Right lobe of liver (tissue), 6 donors: ENCODE data around the gene RAB3IP. TPM values are rescaled to one million over a fixed set of nuclear protein-coding genes. Genes with fewer than 3 reads are reported as not detected.

Source experiments
- ATAC-seq, 4 donors: fragments of 200-7000 bp; cut with Tn5 transposase; one replicate each; pipeline ENCODE4 v1.9.1; 2020; ENCODE audit warnings: mild to moderate bottlenecking in 4 of 4, moderate library complexity in 4 of 4
- DNase-seq, 3 donors: peaks; one replicate each; pipeline ENCODE4 v3.0.0-alpha.2; 2020
- H3K27ac ChIP-seq, 3 donors: fragments of 200-600 bp; one replicate each; pipeline ENCODE4 v1.8.0; 2022
- H3K27me3 ChIP-seq, 2 donors: fragments of 200-600 bp; one replicate each; pipeline ENCODE4 v1.8.0; 2022
- H3K36me3 ChIP-seq, 4 donors: fragments of 200-600 bp; sonication (generic) in 1 of 4; one replicate each; pipeline versions ENCODE4 v1.5.1 to v1.8.0; 2017 to 2022; ENCODE audit warnings: control low read depth in 1 of 4
- H3K4me1 ChIP-seq, 4 donors: fragments of 200-600 bp; sonication (generic) in 1 of 4; one replicate each; pipeline versions ENCODE4 v1.5.1 to v1.8.0; 2017 to 2022; ENCODE audit warnings: control low read depth in 1 of 4
- H3K4me3 ChIP-seq, 3 donors: fragments of 200-600 bp; one replicate each; pipeline ENCODE4 v1.8.0; 2022
- H3K9me3 ChIP-seq, 4 donors: fragments of 200-600 bp; sonication (generic) in 1 of 4; one replicate each; pipeline versions ENCODE4 v1.5.1 to v1.8.0; 2017 to 2022; ENCODE audit warnings: control low read depth in 1 of 4
- CTCF ChIP-seq, 4 donors: fragments of 200-600 bp in 3 of 4; fragments of 450-650 bp in 1 of 4; IDR thresholded peaks; one replicate each; pipeline versions ENCODE4 v1.5.1 to v1.8.0; 2016 to 2022; ENCODE audit warnings: antibody characterized with exemption in 4 of 4, mild to moderate bottlenecking in 2 of 4
- POLR2A ChIP-seq: fragments of 450-650 bp; IDR thresholded peaks from one replicate; pipeline ENCODE4 v1.6.1; 2017; ENCODE audit warnings: antibody characterized with exemption, mild to moderate bottlenecking
- WGBS: methylation state at CpG from one replicate; pipeline ENCODE4 v1.1.6; 2018; ENCODE audit warnings: low coverage, low lambda C conversion rate; ENCODE audit not compliant: insufficient coverage; ENCODE audit errors: missing lambda C conversion rate; 5-methylcytosine and 5-hydroxymethylcytosine counted together
- intact Hi-C, 2 donors: fragments of 100-400 bp; cut with DNase I; formaldehyde crosslinking; loops; one replicate each; pipeline versions ENCODE4 v1.11.2 to v1.14.1; 2022
- total RNA-seq, 6 experiments: library from RNA; depleted of rRNA in 2 of 6; stranded (reverse); fragments of >200 nt in 2 of 6; fragmentation: NEBNext Ultra II Directional in 3 of 6; extraction: Animal tissue kit (Norgen Biotek cat#: 25700) in 3 of 6; gene quantifications; one replicate each; pipeline versions ENCODE4 v1.1.0 to v1.2.4, GENCODE V29; 2016 to 2023
- donor health status: DM: no; HTN: yes; CAD: no.
- donor health status: DM: no; HTN: no; CAD: no.
- donor health status: DM: no; HTN: no; CAD: no.
- donor health status: DM: no; HTN: yes; CAD: no.
- donor health status: DM: no; HTN: yes; CAD: no.

RAB3IP gene
- total RNA-seq, 6 experiments from 2014 or later: 13.8 to 16.7 (median 14.5) TPM

GRCh38 chr12:69698769-69699540 lies 39.7 kb upstream of the RAB3IP start, which contains the start of gene BEST3:
Gene BEST3 (minus strand): TSS chr12:69699303. CDS start chr12:69697798, 1,505 bp downstream.
- Histone ChIP-seq H3K9me3 (no peaks in the 10 kb centered on the region), H3K4me1 (no peaks in the 10 kb centered on the region), H3K4me3 (no peak within 1 kb of the TSS), H3K36me3 (no peaks in the 10 kb centered on the region), H3K27ac (no peak within 1 kb of the TSS), H3K27me3 (no peaks in the 10 kb centered on the region)
- no peak for TF ChIP-seq POLR2A
- no peak for TF ChIP-seq CTCF (IDR thresholded peaks at IDR 0.05)
- no peak for DNase-seq
- 70% methylated on average over 12 of the region's 12 CpGs for WGBS
- ATAC-seq: peak in 1 of 4 donors; percentile 37
- intact Hi-C loops: no loop called here

- no peak overlapping the region for H3K27ac ChIP-seq
- TF ChIP-seq CTCF (IDR thresholded peaks at IDR 0.05) (no peak), POLR2A (no peak)
- 92% methylated on average over 3 of the region's 3 CpGs for WGBS
- no peaks in the 10 kb centered on the region for H3K4me1 ChIP-seq
- H3K4me3 ChIP-seq: no peak overlapping the region
- H3K27me3 ChIP-seq: no peaks in the 10 kb centered on the region
- DNase-seq: no peak
- no peaks in the 10 kb centered on the region for H3K9me3 ChIP-seq
- no peaks in the 10 kb centered on the region for H3K36me3 ChIP-seq
- no peak for ATAC-seq
- intact Hi-C loops: no loop called here
These were observed 36.8 kb upstream of the RAB3IP start for GRCh38 chr12:69701826-69702225.

GRCh38 chr12:69703146-69703642 lies 35.5 kb upstream of the RAB3IP start:
- Histone ChIP-seq H3K4me3 (no peak overlapping the region), H3K4me1 (no peaks in the 10 kb centered on the region), H3K9me3 (no peaks in the 10 kb centered on the region), H3K36me3 (no peaks in the 10 kb centered on the region), H3K27me3 (no peaks in the 10 kb centered on the region), H3K27ac (no peak overlapping the region)
- TF ChIP-seq POLR2A (no peak), CTCF (IDR thresholded peaks at IDR 0.05) (no peak)
- WGBS: 75% methylated on average over 1 of the region's 1 CpG
- DNase-seq (no peak), ATAC-seq (no peak)
- intact Hi-C loops: no loop called here

- WGBS: 0% methylated on average over 1 of the region's 1 CpG
- Histone ChIP-seq H3K27me3 (no peaks in the 10 kb centered on the region), H3K36me3 (no peaks in the 10 kb centered on the region), H3K4me3 (no peak overlapping the region), H3K4me1 (no peaks in the 10 kb centered on the region), H3K27ac (no peak overlapping the region), H3K9me3 (no peaks in the 10 kb centered on the region)
- no peak for DNase-seq
- intact Hi-C loops: no loop called here
- TF ChIP-seq CTCF (IDR thresholded peaks at IDR 0.05) (no peak), POLR2A (no peak)
- ATAC-seq: no peak
These were observed 34.3 kb upstream of the RAB3IP start for GRCh38 chr12:69704357-69704756.
